Pulmonary artery endothelial cell (primary cell): ENCODE results near the gene FAM149B1. TPM values are rescaled to one million over a fixed set of nuclear protein-coding genes. Genes with fewer than 3 reads are reported as not detected.

Experiments used
- DNase-seq: peaks from one replicate; pipeline ENCODE4 v3.0.0-alpha.2; 2011; ENCODE audit warnings: low read depth, low spot score
- total RNA-seq: library from RNA; depleted of rRNA; stranded (reverse); fragments of >200 nt; gene quantifications from 2 replicates; pipeline ENCODE4 v1.2.3, GENCODE V29; 2014

FAM149B1 gene
- total RNA-seq, 1 donor from 2014 or later, result 27.4 TPM

DNA sequence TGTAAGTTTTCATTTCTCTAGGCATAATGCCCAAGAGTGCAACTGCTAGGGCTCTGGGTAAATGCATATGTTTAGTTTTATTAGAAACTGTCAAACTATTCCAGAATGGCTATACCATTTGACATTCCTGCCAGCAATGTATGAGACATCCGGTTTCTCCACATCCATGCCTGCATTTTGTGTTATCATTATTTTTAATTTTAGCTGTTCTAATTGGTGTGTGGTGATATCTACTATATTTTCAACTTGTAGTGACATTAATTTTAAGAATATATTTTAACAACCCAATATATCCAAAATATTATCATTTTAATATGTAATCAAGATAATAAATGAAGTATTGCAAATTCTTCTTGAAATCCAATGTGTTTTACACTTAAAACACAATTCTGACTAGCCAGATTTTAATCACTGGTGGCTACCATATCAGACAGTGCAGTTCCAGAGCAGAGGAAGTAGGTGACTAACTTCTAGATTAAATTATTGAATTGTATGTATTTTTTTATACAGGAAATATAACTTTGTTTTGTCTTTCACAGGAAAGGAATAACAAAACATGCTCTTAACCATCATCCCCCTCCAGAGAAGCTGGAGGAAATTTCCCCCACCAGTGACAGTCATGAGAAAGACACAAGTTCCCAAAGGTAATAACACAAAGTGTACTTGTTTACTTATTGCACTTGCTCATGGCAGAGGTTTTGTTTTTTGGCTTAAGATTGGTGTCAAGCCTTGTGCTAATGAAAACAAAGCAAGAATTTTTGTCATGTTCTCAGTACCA, 6.4 kb downstream of the FAM149B1 start:
- DNase-seq, result no peak

DNA sequence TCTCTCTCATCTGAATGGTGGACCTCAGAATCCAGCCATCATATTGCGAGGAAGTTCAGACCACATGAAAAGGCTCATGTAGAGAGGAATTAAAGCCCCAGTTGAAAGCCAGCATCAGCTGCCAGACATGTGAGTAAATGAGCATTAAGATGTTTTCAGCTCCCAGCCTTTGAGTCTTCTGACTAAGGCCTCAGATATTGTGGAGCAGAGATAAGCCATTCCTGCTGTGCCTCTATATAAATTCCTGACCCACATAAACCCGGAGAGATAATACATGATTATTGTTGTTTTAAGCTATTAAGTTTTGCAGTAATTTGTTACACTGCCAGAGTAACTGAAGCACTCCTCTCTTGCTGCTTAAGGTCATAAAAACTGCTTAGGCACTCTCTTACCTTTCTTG, 14.6 kb downstream of the FAM149B1 start:
- no peak for DNase-seq

DNA sequence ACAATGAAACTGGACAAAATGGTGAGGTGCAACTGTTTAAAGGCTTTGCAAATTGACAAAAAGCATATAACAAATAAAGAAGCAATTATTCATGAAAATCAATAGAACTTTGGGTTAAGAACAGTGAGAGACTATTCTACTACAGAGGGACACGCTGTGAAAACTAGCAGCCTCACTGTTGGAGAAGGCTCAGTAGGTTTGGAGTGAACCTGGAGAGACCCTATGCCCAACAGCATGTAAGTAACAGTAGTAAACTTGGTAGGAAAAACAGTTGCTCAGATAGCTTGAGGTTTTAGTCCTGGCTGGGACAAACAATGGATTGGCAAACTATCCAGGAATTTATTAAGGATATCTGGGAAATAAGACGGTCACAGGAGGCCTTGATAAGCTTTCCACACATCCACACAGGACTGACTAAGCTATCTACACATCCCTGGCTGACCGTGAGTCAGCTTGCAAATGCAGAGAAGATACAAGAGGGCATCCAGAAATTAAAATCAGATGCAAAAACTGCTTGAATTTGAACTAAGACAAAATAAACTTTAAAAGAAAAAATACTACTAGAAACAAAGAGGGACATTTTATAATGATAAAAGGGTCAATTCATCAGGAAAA, 15.9 kb downstream of the FAM149B1 start:
- DNase-seq, result peak; percentile 84

DNA sequence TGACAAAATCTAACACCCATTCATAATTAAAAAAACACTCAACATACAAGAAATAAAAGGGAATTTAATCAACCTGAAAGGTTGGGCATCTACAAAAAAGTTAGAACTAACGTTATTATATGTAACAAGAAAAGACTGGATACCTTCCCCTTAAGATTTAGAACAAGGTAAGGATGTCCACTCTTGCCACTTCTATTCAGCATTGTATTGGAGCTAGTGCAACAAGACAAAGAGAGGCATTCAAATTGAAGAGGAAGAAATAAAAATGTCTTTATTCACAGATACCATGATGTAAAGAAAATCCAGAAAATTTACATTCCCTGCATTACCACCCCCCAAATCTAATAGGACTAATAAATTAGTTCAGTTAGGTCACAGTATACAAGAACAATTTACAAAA, 18.3 kb downstream of the FAM149B1 start:
- DNase-seq, result no peak

DNA sequence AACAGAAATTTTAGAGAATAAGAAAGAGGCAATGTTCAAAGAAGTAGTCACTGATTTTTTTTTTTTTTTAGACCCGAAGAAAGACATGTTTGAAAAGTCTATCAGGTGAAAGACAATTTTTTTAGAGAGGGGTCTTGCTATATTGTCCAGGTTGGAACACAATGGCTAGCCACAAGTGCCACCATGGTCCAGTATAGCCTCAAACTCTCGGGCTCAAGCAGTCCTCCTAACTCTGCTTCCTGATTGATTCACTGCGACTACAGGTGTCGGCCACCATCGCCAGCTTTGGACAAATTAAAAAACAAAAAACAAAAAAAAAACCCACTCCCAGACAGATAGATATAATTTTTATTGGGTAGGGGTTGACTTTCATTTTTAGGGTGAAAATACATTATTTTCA, 22.3 kb downstream of the FAM149B1 start:
- DNase-seq, result no peak

DNA sequence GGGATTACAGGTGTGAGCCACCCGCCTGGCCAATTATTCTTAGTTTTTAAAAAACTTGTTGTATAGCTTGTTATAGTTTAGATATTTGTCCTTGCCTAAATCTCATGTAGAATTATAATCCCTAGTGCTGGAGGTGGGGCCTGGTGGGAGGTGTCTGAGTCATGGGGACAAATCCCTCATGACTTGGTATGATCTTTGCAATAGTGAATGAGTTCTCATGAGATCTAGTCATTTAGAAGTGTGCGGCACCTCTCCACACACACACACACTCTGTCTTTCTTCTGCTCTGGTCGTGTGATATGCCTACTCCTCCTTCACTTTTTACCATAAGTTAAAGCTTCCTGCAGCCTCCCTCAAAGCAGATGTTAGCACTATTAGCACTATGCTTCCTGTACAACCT, 37.2 kb downstream of the FAM149B1 start:
- no peak for DNase-seq

DNA sequence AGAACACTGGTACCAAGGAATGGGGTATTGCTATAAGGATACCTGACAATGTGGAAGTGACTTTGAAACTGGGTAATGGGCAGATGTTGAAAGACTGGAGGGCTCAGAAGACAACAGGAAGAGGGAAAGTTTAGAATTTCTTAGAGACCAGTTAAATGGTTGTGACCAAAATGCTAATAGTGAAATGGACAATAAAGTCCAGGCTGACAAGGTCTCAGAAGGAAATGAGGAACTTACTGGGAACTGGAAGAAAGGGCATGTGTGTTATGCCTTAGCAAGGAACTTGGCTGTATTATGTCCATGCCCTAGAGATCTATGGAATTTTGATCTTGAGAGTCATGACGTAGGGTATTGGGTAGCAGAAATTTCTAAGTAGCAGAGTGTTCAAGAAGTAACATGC, 38.0 kb downstream of the FAM149B1 start:
- no peak for DNase-seq

DNA sequence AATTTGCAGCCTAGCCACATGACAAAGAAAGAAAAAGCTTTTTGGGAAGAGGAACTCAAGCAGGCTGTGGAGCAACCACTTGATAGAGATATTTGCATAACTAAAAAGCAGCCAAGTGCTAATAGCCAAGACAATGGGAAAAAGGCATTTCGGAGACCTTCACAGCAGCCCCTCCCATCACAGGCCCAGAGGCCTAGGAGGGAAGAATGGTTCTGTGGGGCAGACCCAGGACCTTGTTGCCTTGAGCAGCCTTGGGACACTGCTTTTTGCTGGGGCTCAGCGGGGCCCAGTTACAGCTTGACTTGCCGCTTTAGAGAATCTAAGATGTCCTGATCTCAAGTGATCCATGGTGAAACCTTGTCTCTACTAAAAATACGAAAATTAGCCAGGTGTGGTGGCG, 38.5 kb downstream of the FAM149B1 start:
- DNase-seq, result no peak

DNA sequence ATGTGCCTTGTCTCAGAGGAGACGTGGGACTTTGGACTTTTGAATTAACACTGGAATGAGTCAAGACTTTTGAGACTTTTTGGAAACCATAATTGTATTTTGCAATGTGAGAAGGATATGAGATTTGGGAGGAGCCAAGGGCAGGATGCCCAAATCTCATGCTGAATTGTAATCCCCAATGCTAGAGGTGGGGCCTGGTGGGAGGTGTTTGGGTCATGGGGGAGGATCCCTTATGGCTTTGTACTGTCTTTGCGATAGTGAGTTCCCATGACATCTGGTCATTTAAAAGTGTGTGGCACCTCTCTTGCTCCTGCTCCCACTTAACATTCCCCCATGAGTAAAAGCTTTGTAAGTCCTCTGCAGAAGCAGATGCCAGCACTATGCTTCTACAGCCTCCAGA, 40.0 kb downstream of the FAM149B1 start:
- DNase-seq, result no peak

DNA sequence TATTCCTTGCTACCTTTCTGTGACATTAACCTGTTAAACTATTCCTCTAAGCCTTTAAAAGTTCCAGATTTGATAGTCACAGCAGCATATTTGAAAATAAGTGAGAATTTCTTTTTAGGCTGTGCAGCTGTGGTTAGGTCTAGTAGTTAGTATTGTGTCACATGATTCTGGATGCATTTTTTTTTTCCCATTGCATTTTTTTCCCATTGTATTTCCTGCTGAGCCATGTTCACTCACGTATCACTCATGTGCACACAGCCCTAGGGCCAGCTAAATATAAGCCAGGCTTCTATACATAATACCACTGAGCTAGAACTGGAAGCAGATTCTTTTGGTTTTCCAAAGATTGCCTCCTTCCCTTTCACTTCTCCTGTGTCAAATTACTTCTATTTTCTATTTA, 41.8 kb downstream of the FAM149B1 start:
- peak; percentile 30 for DNase-seq

DNA sequence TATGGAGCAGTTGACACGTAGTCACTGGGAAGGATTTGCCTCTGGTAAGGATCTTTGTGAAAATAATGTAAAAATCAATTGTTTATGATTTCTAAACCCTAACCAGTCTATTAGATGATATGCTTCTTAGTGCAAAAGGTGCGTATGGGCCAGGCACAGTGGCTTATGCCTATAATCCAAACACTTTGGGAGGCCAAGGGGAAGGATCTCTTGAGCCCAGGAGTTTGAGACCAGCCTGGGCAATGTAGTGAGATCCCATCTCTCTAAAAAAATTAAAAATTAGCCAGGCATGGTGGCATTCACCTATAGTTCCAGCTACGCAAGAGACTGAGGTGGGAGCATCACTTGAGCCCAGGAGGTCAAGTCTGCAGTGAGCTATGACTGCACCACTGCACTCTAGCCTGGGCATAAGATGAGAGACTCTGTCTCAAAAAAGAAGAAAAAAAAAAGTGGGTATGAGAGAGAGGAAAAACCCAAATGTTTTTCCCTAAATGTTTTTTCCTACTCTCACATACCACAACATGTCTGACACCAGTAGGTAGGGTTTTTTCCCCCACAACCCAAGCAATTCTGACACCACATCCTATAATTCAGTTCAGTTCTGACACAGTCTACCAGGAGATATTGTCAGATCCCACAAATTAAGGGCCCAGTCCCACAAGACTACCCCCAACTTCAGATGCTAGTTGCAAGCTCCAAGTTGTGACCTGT, 42.6 kb downstream of the FAM149B1 start:
- DNase-seq, result no peak

DNA sequence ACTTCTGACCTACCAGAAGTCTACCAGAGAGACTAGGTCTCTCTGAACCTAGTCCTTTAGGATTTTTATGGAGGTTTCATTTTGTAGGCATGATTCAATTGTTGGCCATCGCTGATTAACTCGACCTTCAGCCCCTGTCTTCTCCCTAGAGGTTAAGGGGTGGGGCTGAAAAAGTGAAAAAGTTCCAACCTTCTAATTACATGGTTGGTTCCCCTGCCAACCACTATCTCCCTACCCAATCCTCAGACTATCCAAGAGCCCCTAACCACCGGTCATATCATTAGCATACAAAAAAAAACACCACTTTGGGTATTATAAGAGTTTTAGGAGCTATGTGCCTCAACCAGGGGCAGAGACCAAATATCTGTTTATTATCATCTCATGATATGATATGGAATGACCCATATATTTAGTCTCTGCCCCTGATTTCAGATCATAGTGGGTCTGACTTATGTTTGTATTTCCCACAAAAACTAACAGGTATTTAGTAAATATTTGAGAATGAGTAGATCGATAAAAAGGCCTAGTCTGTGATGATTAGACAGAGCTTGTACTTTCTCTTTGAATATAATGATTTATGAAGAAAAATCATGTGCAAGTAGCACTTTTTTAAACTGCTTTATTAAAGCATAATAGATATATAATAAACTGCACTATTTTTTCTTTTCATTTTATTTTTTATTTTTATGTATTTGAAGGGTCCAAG, 43.3 kb downstream of the FAM149B1 start:
- no peak for DNase-seq

DNA sequence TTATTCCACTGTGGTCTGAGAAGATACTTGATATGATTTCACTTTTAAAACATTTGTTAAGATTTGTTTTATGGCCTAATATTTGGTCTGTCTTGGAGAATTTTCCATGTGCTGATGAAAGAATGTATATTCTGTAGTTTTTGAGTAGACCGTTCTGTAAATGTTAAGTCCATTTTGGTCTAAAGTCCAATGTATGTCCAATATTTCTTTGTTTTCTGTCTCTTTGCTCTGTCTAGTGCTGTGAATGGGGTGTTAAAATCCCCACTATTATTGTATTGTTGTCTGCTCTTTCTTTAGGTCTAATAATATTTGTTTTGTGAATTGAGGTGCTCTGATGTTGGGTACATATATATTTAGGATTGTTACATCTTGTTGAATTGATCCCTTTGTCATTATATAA, 47.8 kb downstream of the FAM149B1 start:
- DNase-seq, result no peak

DNA sequence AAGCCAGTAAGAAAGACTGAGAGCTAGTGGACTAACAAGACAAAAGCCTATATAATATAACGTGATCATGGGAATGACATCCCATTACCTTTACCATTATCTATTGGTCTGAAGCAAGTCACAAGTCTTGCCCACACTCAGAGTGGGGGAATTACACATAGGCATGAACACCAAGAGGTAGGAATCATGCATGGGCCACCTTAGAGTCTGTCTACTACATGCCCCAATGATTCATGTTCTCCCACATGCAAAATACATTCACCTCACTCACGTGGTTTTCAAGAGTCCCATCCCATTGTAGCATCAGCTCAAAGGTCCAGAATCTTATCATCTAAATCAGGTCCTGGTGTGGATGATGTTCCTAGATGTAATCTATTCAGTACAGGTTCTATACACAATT, 49.7 kb downstream of the FAM149B1 start:
- no peak for DNase-seq

DNA sequence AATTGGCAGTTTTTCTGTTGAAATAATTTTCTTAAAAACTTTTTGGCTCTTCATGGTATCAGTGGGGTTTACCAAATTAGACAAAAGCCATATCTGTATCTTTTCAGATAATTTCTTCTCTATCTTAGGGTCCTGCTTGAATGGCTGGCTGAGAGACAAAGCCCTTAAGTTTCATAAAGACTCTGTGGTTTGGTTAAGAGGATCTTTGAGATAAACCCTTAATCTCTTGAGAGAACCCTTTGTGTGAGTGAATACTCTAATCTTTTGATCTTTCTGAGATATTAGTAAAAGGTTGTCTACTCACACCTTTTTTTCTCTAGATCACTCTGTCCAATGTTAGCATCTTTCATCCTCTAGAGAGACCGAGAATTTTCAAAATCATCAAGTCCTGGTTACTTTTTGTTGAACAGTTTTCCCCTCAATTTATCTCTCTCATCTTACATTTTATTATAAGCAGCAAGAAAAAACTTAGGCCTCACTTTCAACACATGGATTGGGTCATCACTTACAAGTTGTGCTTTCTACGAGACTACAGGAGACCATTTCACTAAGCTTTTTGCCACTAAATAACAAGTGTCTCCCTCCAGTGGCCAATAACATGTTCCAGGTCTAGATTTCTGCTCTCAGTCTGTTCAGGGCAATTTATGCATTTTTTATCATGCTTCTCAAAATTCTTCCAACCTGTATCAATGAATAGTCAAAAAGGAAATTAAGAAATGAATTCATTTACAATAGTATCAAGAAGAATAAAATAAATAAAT, 50.7 kb downstream of the FAM149B1 start:
- DNase-seq, result peak; percentile 5

DNA sequence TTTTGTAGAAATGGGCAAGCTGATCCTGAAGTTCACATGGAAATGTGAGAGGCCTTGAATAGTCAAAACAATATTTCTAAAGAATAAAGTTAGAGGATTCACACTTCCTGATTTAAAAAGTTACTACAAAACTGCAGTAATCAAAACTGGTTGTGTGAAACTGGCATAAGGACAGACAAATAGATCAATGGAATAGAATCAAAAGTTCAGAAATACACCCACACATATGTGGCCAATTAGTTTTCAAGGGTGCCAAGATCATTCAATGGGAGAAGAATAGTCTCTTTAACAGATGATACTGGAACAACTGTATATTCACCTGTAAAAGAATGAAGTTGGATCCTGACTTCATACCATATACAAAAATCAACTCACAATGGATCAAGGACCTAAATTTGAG, 51.5 kb downstream of the FAM149B1 start:
- no peak for DNase-seq

DNA sequence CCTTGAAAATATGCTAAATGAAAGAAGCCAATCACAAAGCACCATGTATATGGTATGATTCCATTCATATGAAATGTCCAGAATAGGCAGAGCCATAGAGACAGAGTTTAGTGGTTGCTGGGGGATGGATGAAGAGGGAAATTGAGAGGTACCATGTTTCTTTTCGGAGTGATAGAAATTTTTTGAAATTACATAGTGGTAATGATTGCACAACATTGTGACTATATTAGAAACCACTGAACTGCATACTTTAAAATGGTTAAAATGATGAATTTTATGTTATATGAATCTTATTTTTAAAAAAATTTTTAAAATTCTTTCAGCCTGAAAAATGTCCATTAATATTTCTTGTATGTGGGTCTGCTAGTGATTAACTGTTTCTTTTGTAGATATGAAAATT, 53.1 kb downstream of the FAM149B1 start:
- no peak for DNase-seq

DNA sequence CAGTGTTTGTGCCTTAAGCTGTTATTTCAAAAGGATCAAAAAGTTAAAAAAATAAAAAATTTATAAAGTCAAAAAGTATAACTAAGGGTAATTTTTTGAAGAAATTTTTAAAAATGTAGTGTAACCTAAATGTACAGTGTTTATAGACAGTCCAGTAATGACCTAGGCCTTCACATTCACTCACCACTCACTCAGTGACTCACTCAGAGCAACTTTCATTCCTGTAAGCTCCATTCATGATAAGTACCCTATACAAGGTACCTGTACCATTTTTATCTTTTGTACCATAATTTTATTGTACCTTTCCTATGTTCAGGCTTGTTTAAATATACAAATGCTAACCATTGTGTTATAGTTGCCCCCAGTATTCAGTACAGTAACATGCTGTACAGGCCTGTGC, 57.6 kb downstream of the FAM149B1 start:
- no peak for DNase-seq

DNA sequence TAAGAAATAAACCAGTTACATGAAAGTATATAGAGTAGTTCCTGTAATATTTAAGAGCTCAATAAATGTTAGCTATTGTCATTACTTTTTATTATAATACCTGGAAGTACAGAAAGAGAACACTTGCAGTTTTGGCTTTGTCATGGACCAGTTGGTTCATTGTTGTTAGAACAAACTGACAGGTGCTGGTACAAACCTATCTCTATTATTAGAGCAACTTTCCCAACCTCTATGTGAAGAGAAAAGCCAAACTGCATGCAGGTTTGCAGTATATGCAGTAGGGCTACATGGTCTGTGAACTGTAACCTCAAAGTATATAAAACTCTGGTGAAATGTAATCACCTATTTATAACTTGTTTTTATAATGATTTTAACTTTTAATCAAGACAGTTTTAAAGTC, 58.7 kb downstream of the FAM149B1 start:
- DNase-seq, result no peak

DNA sequence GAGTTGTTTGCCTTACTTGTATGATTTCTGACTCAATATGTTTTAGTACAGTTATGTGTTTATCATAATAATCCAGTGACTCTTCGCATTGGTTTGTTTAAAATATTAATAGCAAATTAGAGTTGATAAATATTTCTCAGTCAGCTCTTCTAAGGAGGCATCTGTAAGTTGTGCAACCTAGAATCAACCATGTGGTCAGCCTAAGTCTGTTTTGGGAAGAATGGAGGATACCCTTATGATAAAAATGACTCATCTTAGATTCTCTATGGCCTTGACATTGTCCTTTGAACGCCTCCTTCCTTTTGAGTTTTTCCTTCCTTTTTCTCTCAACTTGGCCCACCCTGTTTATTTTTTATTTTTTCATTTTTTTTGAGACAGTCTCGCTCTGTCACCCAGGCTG, 60.3 kb downstream of the FAM149B1 start:
- DNase-seq, result no peak

DNA sequence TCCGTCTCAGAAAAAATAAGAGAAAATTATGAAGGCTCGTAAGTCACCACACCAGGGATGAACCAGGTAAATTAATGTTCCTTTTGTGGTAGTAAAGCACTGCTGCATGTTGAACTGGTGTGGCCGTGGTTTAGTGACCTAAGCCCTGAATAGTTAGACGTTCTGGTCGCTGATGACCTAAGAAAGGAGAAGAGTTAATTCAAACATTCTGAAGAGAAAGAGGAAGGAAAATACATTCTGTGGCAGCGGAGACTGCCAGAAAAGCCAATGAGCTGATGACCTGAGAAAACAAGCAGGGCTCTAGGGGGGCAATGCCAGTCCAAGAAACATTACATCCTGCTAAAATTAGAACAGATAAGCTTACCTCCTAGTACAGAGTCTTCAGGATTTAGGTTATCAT, 61.6 kb downstream of the FAM149B1 start:
- no peak for DNase-seq
